Measurements from ENCODE around the gene PUM2.

- no peak for TF ChIP-seq POLR2AphosphoS5 (IDR thresholded peaks at IDR 0.05; ENCODE audit: low read depth, low read length)
- no peak for TF ChIP-seq CTCF (IDR thresholded peaks at IDR 0.05)
- no peak for TF ChIP-seq SIN3A (IDR thresholded peaks at IDR 0.05; ENCODE audit: borderline replicate concordance, insufficient read depth, low read depth, low read length)
- no peak for TF ChIP-seq TCF7L2 (IDR thresholded peaks at IDR 0.05; ENCODE audit: low read depth, low read length)
Observed at GRCh38 chr2:20212459-20212870, 138.2 kb downstream of the PUM2 start.
